Endometrial microvascular endothelial cells (primary cell): ENCODE data around the gene AMOTL2. TPM values are rescaled to one million over a fixed set of nuclear protein-coding genes. Genes with fewer than 3 reads are reported as not detected.

ENCODE experiments used
- in situ Hi-C: cut with HindIII; loops from 2 replicates; pipeline ENCODE4 v1.10.0; 2017; ENCODE audit warnings: low sequenced_read_pairs, low pct_unique_long_range_greater_than_20kb; ENCODE audit errors: inconsistent ontology term
- total RNA-seq: library from RNA; depleted of rRNA; stranded (reverse); fragments of >200 nt; gene quantifications from one replicate; pipeline ENCODE4 v1.2.3, GENCODE V29; 2015; ENCODE audit errors: inconsistent ontology term

The AMOTL2 gene
- total RNA-seq, 1 donor from 2014 or later: 78.7 TPM

DNA sequence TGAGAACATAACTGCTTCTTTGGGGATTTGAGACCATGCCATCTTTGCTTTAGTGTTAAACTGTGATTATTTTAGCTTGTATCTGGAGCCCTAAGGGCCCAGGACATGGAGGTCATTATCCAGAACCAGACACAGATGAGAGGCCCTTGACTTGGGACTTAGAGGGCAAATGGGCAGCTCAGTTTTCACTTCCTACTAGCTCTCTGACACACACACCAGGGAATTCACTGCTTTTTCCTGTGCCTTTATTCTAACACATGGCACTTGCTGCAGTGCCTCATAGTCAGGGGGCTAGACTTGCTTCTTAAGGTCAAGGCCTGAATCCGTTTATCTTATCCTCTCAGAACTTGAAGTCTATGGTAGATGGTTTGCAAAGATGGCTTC lies 33.3 kb downstream of the AMOTL2 start:
- in situ Hi-C loops: no loop called here

DNA sequence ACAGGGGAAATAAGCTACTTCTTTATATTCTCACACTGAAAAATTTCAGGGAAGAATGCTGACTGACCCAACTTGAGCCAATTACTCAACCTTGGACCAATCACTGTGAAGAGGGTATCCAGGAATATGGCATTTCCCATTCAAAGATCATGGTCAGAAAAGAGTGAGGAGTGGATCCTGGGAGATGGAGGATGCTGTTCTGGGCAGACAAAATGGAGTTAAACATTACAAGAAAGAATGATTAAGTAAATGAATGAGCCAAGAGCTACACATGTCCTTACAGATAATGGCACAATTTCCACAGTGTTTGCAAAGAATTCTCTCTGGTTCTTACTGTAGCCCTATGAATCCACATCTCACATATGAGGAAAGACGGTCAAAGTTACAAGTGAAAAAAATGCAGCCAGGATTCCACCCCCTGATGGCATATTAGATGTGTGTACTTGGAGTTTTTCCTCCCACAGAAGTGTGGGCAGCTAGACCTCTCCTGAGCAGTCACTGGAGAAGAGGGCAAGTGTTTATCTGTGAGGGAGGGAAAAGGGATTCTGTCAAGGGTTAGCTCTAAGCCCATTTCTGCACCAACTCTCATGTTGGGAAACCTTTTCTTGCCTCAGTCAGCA lies 33.8 kb downstream of the AMOTL2 start:
- in situ Hi-C loops: no loop called here

DNA sequence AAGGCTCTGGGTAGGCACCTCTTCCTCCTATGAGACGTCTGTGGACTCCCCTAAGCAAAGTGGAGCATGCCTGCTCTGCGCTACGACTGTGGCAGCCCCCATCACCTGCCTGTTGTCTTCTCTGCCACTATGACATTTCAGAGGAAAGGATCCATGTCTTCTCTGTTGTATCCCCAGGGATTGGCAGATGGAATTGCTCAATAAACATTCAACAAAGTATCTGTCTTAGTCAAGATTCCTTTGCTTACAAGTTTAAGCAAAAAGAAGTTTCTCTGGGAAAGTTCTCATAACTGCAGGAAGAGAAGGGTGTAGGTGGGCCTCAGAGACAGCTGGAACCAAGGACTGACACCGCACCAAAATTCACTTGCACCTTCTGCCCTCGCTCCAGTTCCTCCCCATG lies 34.3 kb downstream of the AMOTL2 start:
- in situ Hi-C loops: no loop called here

DNA sequence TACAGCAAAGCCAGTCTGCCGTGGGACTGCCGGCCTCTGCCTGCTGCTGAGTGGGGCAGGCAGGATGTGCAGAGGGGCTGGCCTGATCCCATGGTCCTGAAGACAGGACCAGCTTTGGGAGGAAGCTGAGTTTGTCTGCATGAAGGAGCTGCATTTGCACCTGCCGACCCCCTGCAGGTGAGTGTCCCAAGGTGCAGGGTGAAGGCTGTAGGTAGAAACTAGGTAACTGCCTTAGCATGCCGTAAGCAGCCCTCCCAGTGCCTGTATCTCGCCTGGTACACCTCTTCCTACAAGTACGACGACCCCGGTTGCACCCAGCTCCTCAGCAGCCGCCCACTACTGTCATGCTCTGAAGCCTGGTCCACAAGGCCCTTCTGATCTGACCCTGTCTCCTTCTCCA lies 34.9 kb downstream of the AMOTL2 start:
- in situ Hi-C loops: no loop called here

DNA sequence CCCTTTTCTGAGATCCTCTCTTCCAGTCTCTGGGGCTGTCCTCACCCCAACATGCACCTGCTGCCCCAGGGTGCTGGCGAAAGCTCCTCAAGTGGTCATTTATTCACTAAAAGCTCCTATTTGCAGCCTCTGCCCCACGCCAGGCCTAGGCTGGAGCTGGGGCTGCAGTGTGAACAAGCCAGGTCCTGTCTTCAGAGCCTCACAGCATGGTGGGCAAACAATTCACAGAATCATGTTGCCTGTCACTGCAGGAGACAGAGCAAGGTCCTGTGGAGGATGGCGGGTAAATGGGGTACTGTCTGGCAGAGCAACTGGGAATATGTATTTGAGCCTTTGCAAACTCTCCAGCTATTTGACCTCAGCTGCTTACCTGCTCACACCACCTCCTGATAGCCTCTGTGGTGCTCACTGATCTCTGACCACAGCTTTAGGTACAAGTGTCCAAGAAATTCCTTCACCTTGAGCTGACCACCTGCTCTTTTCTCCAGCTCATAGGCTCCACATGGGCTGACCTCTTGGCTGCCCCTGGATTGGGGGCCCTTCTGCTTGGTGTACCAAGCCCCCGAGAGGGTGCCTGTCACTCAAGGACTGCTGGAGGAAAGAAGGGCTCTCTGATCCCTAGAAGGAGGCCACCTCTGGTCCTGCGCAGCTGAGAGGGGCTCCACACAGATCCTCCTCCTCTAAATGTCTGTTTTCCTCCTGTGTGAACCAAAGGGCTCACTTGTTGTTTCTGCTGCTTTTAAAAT lies 35.6 kb downstream of the AMOTL2 start:
- in situ Hi-C loops: no loop called here

DNA sequence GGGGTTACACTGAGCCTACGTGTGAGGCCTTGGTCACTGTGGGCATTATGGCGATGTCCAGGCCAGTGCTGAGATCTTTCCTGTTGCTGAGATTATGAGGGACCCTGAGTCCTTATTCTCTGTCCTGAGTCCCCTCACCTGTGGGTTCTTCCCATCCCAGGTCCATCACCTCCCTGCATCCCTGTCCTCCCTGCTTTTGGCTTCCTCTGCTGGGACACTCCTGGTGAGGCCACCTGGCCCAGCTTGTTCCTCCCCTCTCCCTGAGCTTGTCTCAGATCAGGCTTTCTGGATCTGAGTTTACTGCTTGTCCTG lies 36.1 kb downstream of the AMOTL2 start:
- in situ Hi-C loops: no loop called here

DNA sequence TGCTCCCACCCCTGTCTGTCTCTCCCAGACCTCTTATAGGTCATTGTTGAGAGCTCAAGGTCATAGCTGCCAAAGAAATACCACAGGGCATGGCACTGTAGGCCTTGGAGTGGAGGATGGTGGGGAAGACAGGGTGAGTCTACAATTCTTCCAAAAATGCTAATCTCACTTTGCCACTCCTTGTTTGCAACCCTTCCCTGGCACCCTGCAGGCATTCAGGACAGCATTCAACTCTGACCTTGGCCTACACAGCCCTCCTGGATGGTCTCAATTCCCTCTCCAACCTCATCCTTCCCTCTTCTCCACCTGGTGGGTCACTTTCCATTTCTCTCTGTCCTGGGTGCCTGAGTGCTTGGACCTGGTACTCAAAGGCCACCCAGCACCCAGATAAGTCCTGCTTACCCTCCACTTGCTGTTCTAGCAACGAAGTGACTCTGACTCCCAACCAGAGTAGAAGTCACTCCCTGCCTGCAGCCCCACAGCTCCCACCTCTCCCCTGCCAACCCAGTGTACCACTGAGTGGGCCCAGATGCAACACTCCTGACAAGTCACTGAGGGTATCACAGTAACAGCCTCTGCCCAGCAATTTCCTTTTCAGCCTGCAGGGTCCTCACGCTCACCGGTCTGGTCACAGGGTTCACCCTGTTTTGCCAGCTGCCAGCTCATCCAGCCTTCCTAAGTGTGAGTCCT lies 36.6 kb downstream of the AMOTL2 start:
- in situ Hi-C loops: no loop called here

DNA sequence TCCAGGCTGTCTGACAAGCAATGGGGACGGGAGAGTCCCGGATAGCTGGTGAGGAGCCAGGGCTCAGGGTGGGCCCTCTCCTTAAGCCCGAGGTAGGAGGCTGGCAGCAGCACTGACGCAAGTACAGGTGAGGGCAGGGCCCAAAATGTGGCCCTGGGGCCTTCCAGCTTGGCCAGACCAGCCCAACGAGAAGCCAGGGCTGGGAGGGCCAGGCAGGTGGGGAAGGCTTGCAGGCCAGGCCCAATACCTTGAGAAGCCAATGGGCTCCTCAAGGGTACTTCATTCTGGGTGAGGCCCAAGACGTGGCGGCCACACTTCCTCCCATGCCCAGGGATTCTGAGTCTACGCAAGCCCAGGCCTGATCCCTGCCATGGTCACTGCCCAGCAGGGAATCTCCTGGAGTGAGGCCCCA lies 37.2 kb downstream of the AMOTL2 start:
- in situ Hi-C loops: no loop called here

DNA sequence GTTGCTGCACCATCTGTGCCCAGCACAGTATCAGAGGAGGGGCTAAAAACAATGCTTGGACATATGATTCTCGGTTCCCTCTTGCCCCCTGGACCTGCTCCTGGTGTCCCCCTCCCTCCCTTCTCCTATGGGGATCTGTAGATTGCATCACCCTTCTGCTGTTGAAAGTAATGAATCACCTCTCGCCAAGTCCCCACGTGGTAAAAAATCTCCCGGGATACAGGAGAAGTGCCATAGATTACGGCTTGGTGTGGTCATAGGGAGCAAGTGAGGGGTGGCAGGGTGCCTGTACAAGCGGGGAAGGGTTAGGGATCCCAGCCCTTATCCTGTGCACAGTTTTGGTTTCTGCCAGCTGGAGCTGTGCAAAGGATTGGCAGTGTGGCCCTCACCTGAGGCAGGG lies 37.7 kb downstream of the AMOTL2 start:
- in situ Hi-C loops: no loop called here

DNA sequence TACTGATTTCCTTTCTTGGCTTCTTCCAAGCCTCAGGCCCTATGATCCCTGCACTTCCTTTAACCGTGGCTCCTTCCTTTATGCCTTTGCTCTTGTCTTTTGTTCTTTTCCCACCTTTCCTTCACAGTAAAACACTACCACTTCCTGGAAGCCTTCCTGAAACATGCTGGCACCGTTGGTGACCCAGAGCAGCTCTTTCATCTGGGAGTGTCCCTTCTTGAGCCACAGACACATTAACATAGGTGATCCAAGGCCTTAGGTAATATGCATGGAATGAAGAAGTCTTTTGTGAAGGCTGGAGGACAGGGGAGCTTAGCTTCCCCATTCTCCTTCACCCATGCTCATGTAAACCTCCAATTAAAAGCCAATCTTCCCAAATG lies 39.4 kb downstream of the AMOTL2 start:
- in situ Hi-C loops: no loop called here

DNA sequence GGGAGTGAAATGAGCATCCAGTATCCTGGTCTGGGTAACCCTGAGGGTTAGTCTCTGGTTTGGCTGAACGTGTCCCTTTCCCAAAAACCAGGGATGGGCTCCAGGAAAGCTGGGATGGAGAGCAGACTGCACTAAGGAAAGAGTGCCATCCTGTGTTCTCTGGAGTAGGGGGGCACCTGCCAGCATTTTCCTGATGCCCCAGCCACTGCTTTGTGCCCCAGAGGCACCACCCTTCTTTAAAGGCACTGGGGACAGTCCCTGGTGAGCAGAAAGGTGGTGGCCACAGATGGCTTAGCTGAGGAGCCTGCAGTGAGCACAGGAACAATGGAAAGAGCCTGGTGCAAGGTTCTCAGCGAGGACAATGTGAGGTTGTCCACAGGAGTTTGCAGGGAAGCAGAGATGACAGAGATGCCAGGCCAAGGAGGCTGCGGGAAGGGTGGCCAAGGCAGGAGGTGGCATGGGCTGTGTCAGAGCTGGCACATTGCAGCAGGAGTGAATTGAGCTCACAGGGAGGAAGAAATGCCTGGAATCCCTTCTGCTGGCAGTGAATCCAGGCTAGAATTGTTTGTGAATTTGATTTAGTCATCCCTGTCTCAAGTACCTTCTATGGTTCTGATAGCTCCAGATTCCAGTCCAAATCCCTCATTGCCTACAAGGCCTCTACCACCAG lies 39.9 kb downstream of the AMOTL2 start:
- in situ Hi-C loops: no loop called here

DNA sequence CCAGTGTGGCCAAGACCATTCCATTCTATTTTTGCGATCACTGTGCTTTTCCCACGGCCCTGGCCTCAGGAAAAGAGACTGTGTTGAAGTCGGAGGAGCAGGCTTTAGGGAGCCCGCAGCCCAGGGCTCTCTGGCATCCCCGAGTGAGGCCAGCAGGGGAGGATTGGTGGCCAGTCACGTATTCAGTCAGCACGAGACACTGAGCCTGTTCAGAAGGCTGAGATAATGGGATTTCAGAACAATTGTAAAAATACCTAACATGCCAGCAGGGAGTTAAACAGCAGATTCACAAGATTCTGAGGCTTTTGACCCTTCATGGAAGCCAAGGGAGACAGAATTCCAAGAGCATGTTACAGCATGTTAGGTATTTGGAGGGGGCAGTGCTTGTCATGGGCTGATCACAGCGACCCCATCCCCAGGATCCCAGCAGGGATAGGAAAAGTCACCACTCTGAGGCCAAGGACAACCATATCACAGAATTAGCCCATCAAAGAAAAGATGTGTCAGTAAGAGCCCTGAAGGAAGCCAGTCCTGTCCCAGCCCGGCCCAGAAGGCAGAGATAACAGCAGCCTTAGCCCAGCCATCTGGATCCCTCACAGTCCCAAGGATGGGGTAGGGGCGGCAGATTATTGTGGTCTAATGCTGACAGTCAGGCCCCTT lies 40.6 kb downstream of the AMOTL2 start:
- in situ Hi-C loops: no loop called here

DNA sequence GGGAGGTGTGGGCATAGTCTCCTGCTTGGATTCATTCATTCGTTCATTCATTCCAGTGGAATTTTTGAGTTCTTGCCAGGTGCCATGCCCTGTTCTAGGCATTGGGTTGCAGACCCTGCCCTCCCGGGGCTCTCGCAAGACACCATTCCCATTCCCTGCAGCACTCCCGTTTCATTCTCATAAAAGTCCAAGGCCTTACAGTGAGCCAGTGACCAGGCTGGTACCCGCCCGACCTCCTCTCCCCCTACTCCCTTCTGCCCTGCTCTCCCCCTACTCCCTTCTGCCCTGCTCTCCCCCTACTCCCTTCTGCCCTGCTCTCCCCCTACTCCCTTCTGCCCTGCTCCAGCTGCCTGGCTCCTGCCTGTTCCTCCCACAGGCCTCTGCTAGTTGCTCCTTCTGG lies 41.9 kb downstream of the AMOTL2 start:
- in situ Hi-C loops: no loop called here

DNA sequence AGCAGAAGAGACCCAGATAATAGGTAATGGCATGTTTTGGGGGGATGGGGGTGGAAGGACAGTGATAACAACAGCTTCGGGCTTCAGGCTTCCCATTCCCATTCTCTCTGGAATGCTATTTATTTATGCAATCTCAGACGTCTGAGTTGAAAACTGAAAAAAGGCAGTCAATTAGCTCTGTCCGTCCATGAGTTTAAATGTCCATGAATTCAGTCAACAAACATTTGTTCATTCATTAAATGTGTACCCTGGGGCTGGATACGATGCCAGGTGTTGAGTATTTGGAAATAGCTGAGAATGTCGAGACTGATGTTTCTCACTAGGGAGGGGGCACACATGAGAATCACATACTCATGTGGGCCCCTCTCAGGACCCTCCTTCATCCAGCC lies 42.4 kb downstream of the AMOTL2 start:
- in situ Hi-C loops: no loop called here

DNA sequence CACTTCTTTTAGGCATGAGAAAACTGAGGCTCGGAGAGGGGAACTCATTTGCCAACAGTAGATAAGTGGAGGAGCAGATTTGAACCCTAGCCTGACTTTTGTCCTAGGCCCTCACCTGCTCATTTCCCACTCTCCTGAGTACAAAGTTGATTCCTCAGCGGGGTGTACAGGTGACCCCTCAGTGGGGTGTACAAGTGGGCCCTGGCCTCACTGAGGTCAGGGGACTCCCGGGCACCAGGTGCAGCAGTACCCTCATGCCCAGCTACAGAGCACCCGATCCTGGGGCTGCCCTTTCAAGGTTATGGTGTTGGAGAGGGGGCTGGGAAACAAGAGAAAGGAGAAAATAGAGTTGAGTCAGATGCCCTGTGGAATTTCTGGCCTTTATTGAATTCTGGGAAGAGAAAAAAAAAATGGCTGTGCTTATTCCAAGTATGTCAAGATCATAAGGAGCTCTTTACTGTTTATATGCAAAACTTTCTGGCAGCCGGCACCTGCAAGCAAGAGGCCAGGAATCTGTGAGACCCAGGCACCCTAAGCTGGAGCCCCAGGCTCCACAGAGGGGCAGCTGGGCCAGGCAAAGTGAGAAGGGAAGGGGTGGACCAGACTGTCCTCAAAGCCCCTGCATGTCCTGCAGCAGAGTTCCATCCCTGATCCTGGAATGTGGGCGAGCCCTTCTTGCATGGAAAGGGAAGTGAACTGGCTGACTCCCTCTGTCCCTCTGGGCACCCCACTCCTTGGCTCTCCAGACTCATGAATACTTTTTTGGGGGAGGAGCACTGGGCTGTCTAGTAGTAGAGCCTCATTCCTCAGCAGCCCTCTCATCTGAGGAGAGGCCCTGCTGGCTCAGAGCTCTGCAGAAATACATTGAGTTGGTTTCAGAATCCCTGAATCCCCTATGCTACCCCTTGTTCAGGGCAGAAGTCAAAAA lies 43.1 kb downstream of the AMOTL2 start:
- in situ Hi-C loops: no loop called here

DNA sequence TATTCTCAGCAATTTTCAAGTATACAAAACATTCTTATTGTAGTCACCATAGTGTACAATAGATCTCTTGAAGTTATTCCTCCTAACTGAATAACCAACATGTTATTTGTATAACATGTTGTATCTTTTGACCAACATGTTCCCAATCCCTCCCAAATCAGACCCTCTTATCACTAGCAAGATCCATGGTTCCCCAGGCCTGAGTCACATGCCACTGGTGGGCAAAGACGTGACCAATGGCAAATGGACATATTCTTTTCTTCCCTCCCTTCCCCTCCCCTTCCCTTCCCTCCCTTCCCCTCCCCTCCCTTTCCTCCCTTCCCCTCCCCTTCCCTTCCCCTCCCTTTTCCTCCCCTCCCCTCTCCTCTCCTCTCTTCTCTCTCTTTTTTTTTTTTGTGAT lies 45.4 kb downstream of the AMOTL2 start:
- in situ Hi-C loops: no loop called here

DNA sequence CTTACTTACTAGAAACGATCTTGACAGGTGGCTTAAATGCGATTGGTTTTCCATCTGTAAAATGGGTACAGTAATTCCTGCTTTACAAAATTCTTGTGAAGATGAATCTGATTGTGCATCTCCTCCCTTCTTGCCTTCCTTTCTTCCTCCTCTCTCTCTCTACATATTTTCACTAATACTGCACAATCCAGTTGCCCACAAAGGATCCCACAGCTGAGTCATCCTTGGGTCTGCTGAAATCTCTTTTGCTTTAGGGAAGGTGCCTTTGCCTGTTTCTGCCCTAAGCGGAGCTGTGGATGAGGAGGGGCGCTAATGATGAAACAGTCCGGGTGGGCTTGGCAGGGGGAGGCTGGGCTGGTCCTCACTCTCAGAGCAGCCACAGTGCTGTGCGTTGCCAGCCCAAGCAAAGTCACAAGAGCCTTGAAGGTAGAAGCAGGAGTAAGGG lies 46.1 kb downstream of the AMOTL2 start:
- in situ Hi-C loops: no loop called here

DNA sequence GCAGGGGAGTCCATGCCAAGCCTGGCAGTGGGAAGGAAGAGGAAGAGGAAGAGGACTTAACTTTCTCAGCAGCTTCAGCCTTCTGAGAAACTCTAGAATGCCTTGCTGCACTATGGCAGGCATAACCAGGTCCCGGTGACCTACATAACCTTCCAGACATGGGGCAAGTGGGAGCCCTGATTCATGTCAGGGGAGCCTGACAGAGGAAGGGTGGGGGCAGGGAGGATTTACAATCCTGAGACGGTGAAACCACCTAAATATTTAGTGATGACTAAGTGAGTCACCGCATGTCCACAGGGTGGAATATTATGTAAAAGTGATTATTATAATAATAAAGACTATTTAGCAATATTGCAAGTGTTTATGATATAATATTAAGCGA lies 46.7 kb downstream of the AMOTL2 start:
- in situ Hi-C loops: no loop called here
